Breast epithelium (tissue), 4 donors: ENCODE results near the gene CYP4F22. TPM values are rescaled to one million over a fixed set of nuclear protein-coding genes. Genes with fewer than 3 reads are reported as not detected.

Experiments used
- DNase-seq, 2 donors: peaks; one replicate each; pipeline ENCODE4 v3.0.0-alpha.2; 2019; ENCODE audit warnings: low spot score in 2 of 2
- H3K27ac ChIP-seq, 2 donors: fragments of 200-600 bp; sonication (generic) in 1 of 2; one replicate each; pipeline ENCODE4 v1.5.1; 2016 to 2019; ENCODE audit warnings: mild to moderate bottlenecking in 1 of 2
- H3K27me3 ChIP-seq, 2 donors: fragments of 200-600 bp; sonication (generic) in 1 of 2; one replicate each; pipeline versions ENCODE4 v1.5.1 to v1.6.0; 2017 to 2019; ENCODE audit warnings: control low read depth in 1 of 2, mild to moderate bottlenecking in 1 of 2
- H3K36me3 ChIP-seq: fragments of 200-600 bp; one replicate; pipeline ENCODE4 v1.5.1; 2019
- H3K4me1 ChIP-seq, 2 donors: fragments of 200-600 bp; sonication (generic); one replicate each; pipeline ENCODE4 v1.5.1; 2016 to 2019; ENCODE audit warnings: control low read depth in 1 of 2
- H3K4me3 ChIP-seq, 3 donors: fragments of 200-600 bp; sonication (generic); 1 replicate in 2 of 3; 2 replicates in 1 of 3; pipeline ENCODE4 v1.5.1; 2016 to 2019; ENCODE audit warnings: mild to moderate bottlenecking in 3 of 3, moderate library complexity in 2 of 3
- H3K9me3 ChIP-seq, 2 donors: fragments of 200-600 bp; sonication (generic) in 1 of 2; one replicate each; pipeline ENCODE4 v1.5.1; 2016 to 2019; ENCODE audit warnings: control low read depth in 1 of 2
- POLR2A ChIP-seq: fragments of 450-650 bp; IDR thresholded peaks from one replicate; pipeline ENCODE4 v1.6.1; 2016; ENCODE audit warnings: antibody characterized with exemption, mild to moderate bottlenecking, moderate library complexity
- POLR2AphosphoS5 ChIP-seq, 3 donors: sonication (generic); formaldehyde crosslinking; IDR thresholded peaks; one replicate each; pipeline ENCODE4 v1.6.1; 2017; ENCODE audit warnings: antibody characterized with exemption in 3 of 3
- intact Hi-C: fragments of 100-400 bp; cut with DNase I; formaldehyde crosslinking; loops from one replicate; pipeline ENCODE4 v1.15.1; 2023; ENCODE audit warnings: low total_unique reads
- total RNA-seq, 3 donors: library from RNA; depleted of rRNA; stranded (reverse); fragments of >200 nt; gene quantifications; one replicate each; pipeline ENCODE4 v1.1.0, GENCODE V29; 2016
- TF ChIP-seq, protein P1 (sequence below), 3 donors: fragments of 450-650 bp; IDR thresholded peaks; one replicate each; pipeline ENCODE4 v1.5.1; 2016 to 2017; ENCODE audit warnings: antibody characterized with exemption in 3 of 3, mild to moderate bottlenecking in 3 of 3, moderate library complexity in 3 of 3

The CYP4F22 gene
- total RNA-seq, 3 donors from 2014 or later = 8.8 to 26.9 (median 9.4) TPM

DNA sequence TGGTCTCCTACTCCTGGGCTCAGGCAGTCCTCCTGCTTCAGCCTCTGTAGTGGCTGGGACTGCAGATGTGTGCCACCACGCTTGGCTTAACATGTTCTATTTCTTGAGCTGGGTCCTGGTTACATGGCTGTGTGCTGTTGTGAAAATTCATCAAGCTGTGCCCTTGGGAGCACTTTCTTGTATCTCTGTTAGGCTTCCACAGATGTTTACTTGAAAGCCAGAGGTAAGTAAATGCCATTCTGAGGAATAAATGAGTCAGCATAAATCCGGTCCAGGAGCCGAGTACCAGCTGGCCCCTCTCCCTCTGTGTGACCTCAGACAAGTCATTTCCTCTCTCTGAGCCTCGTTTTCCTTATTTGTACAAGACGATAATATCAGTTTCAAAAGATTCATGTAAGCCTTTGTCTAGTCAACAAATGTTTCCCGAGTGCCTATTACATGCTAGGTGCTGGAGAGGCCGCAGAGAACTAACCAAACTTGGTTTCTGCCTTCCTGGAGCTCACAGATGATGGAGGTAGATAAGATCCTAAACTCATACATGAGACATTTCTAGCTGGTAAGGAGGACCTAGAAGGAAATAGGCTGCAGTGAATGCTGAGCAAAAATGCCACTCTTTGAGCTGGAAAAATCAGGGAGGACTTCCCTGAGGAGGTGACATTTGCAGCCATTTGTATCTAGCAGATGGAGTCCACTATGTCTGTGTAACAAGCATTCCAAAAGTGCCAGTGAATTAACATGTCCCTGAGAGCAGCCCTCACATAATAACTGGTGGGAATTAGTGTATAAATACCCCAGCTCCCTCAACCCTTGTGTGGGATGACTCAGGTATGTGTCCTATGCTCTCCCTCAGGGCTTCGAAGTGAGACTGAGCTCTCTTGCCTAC lies 41.2 kb upstream of the CYP4F22 start:
- H3K4me3 ChIP-seq = no peak overlapping the region
- no peaks in the 10 kb centered on the region for H3K36me3 ChIP-seq
- H3K27ac ChIP-seq = peak overlapping the region in 1 of 2 donors; percentile 19
- intact Hi-C loops = no loop called here
- no peaks in the 10 kb centered on the region for H3K9me3 ChIP-seq
- no peak for DNase-seq
- H3K4me1 ChIP-seq = no peaks in the 10 kb centered on the region
- TF ChIP-seq, protein P1, sequence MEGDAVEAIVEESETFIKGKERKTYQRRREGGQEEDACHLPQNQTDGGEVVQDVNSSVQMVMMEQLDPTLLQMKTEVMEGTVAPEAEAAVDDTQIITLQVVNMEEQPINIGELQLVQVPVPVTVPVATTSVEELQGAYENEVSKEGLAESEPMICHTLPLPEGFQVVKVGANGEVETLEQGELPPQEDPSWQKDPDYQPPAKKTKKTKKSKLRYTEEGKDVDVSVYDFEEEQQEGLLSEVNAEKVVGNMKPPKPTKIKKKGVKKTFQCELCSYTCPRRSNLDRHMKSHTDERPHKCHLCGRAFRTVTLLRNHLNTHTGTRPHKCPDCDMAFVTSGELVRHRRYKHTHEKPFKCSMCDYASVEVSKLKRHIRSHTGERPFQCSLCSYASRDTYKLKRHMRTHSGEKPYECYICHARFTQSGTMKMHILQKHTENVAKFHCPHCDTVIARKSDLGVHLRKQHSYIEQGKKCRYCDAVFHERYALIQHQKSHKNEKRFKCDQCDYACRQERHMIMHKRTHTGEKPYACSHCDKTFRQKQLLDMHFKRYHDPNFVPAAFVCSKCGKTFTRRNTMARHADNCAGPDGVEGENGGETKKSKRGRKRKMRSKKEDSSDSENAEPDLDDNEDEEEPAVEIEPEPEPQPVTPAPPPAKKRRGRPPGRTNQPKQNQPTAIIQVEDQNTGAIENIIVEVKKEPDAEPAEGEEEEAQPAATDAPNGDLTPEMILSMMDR (IDR thresholded peaks at IDR 0.05) = no peak
- TF ChIP-seq POLR2AphosphoS5 (IDR thresholded peaks at IDR 0.05) = no peak
- no peak for TF ChIP-seq POLR2A
- peaks cover 3 to 39% of the 10 kb centered on the region in 2 donors for H3K27me3 ChIP-seq

DNA sequence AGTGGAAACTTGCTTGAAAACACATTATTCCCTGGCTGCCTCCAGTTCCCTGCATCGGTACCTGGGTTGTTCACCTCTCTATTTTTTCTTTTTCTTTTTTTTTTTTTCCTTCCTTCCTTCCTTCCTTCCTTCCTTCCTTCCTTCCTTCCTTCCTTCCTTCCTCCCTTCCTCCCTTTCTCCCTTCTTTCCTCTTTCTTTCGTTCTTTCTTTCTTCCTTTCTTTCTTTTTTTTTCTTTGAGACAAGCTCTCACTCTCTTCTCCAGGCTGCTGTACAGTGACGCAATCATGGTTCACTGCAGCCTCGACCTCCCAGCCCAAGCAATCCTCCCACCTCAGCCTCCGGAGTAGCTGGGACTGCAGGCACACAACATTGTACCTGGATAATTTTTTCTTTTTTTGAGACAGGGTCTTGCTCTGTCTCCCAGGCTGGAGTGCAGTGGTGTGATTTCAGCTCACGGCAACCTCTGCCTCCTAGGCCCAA lies 40.6 kb upstream of the CYP4F22 start:
- Histone ChIP-seq H3K4me3 (no peak overlapping the region), H3K36me3 (no peaks in the 10 kb centered on the region), H3K27me3 (peaks cover 3 to 39% of the 10 kb centered on the region in 2 donors), H3K27ac (no peak overlapping the region), H3K9me3 (no peaks in the 10 kb centered on the region), H3K4me1 (no peaks in the 10 kb centered on the region)
- intact Hi-C loops = no loop called here
- no peak for DNase-seq
- no peak for TF ChIP-seq POLR2A
- TF ChIP-seq, protein P1 (IDR thresholded peaks at IDR 0.05) = no peak
- no peak for TF ChIP-seq POLR2AphosphoS5 (IDR thresholded peaks at IDR 0.05)

DNA sequence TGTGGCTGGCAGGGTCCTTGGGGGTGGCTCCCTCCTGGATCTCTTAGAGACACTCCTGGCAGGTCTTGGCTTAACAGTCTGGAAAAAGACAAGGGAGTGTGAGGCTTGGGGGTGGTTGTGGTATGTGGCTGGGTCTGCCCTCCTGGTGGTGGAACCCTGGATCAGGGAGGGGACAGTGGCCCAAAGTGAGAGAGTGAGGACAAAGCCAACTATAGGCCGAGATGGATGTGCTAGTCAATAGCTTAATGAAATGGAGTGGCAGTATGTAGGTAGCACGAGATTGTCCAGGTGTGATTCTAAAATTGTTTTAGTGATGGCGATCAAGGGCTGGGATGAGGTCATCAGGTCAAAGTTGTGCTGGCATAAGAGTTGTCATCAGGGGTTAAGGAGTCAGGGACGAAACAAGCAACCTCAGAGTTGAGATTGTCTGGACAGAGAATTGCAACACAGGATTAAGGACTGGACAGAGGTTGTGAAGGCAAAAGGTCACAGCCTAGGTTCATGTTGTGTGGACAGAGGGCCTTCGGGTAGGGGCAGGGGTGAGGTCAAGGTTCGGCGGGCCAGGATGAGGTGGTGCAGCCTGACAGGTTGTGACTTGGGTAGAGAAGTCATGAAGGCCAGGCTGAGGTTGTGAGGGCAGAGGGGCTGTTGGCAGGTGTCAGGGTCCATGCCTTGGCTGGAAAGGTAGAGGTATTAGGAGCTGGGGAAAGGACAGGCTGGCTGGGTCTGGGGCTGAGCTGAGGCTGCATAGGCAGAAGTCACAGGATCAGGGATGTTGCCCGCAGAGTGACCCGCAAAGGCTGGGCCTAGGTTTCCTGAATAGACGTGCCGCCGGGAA lies 39.4 kb upstream of the CYP4F22 start:
- H3K4me3 ChIP-seq = peak overlapping the region in 1 of 3 donors; percentile 63

DNA sequence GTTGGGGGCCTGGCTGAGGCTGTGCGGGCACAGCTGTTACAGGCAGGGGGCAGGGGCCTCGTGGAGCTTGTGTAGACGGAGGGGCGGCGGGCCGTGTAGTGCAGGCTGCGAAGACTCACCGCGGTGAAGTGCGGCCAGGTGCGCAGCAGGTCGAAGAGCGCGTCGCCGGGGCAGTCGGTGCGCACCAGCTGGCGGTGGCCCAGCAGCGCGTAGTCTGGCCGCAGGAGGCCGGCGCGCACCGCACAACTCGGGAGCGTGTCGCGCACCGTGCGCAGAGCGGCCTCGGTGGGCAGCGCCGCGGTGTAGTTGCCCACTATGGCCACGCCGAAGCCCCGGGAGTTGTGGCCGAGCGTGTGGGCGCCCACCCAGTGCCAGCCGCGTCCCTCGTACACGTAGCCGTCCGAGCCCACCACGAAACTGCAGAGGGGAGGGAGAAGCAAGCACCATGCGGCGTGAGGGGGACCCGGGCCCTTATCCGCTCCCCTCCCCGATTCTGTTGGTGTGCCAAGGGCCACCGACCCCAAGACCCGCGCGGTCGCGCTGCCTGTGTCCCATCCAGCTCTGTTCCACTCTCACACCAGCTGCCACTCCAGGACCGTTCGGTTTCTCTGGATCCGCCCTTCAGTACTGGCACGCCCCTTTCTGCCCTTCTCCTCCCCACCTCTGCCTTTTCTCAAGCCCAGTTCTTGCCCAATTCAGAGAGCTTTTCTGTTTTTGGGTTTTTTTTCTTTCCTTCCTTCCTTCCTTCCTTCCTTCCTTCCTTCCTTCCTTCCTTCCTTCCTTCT lies 38.6 kb upstream of the CYP4F22 start:
- no peak for DNase-seq
- no peak overlapping the region for H3K27ac ChIP-seq
- intact Hi-C loops = no loop called here
- H3K36me3 ChIP-seq = no peaks in the 10 kb centered on the region
- peak overlapping the region; percentile 28 to 63 (median 38) for H3K4me3 ChIP-seq
- H3K27me3 ChIP-seq = peaks cover 3 to 34% of the 10 kb centered on the region in 2 donors
- TF ChIP-seq POLR2A (no peak), POLR2AphosphoS5 (IDR thresholded peaks at IDR 0.05) (no peak)
- TF ChIP-seq, protein P1 (IDR thresholded peaks at IDR 0.05) = no peak
- H3K9me3 ChIP-seq = no peaks in the 10 kb centered on the region
- no peaks in the 10 kb centered on the region for H3K4me1 ChIP-seq

More for the DNA sequence above, 39.4 kb upstream of the CYP4F22 start:
- intact Hi-C loops = no loop called here
- Histone ChIP-seq H3K9me3 (no peaks in the 10 kb centered on the region), H3K36me3 (no peaks in the 10 kb centered on the region), H3K4me1 (no peaks in the 10 kb centered on the region), H3K27ac (no peak overlapping the region), H3K27me3 (peaks cover 3 to 39% of the 10 kb centered on the region in 2 donors)
- TF ChIP-seq POLR2A = no peak
- TF ChIP-seq, protein P1 (IDR thresholded peaks at IDR 0.05) = no peak
- no peak for TF ChIP-seq POLR2AphosphoS5 (IDR thresholded peaks at IDR 0.05)
- no peak for DNase-seq
